Activated CD4-positive, alpha-beta T cell treated with anti-CD3 and anti-CD28 coated beads, Interleukin-2, amount 10 ng/mL, durations not matched to agents 7 days and 5 days (primary cell): ENCODE measurements around the gene CST7. TPM values are rescaled to one million over a fixed set of nuclear protein-coding genes. Genes with fewer than 3 reads are reported as not detected.

Experiments
- CTCF ChIA-PET: fragments of 350-600 bp; sonication (Branson Sonifier 250); formaldehyde crosslinking; loops from one replicate; lab custom pipeline; 2021; ENCODE audit warnings: antibody characterized with exemption; lab: Charles Lee
- POLR2A ChIA-PET: fragments of 350-600 bp; sonication (Branson Sonifier 250); formaldehyde crosslinking; loops from one replicate; lab custom pipeline; 2021; ENCODE audit warnings: antibody characterized with exemption; lab: Charles Lee
- DNase-seq: peaks from one replicate; pipeline ENCODE4 v3.0.0-alpha.2; 2020
- H3K27ac Mint-ChIP-seq: one replicate; pipeline ENCODE4 v1.8.0; 2021; ENCODE audit warnings: mild to moderate bottlenecking, moderate library complexity, mixed read lengths
- H3K27me3 Mint-ChIP-seq: one replicate; pipeline ENCODE4 v1.8.0; 2021; ENCODE audit warnings: mixed read lengths
- H3K36me3 Mint-ChIP-seq: one replicate; pipeline ENCODE4 v1.8.0; 2021; ENCODE audit warnings: low read depth, mixed read lengths
- H3K4me1 Mint-ChIP-seq: one replicate; pipeline ENCODE4 v1.8.0; 2021; ENCODE audit warnings: mixed read lengths
- H3K4me3 Mint-ChIP-seq: one replicate; pipeline ENCODE4 v1.8.0; 2021; ENCODE audit warnings: mild to moderate bottlenecking, moderate library complexity, mixed read lengths
- H3K9me3 Mint-ChIP-seq: one replicate; pipeline ENCODE4 v1.8.0; 2021; ENCODE audit warnings: mixed read lengths
- total RNA-seq, 2 experiments: library from RNA; stranded (reverse); gene quantifications; one replicate each; pipeline ENCODE4 v1.2.3, GENCODE V29; 2021

Gene CST7
- total RNA-seq, 2 experiments from 2014 or later: 25.9 to 26.7 TPM

- Mint-ChIP-seq H3K4me1 (peaks cover 52% of the 10 kb centered on the region), H3K27ac (peak overlapping the region; percentile 88), H3K27me3 (no peaks in the 10 kb centered on the region), H3K4me3 (no peak overlapping the region), H3K9me3 (no peaks in the 10 kb centered on the region), H3K36me3 (peaks cover 12% of the 10 kb centered on the region)
- CTCF ChIA-PET: interaction anchor here (0.7 to 2.5 kb wide), 6 partner anchors 9 to 341 kb away, joined by 3 to 10 read pairs (median 5); partner anchors contain the start of gene ACSS1
- POLR2A ChIA-PET: interaction anchor here (0.6 to 0.7 kb wide), 3 partner anchors 9 to 291 kb away, joined by 3 to 5 read pairs (median 3); no protein-coding TSS in a partner anchor
- peak; percentile 61 for DNase-seq
Observed at GRCh38 chr20:24955045-24955444, 6.0 kb downstream of the CST7 start.

- no peaks in the 10 kb centered on the region for H3K9me3 Mint-ChIP-seq
- peaks cover 49% of the 10 kb centered on the region for H3K4me1 Mint-ChIP-seq
- H3K27ac Mint-ChIP-seq: peak overlapping the region; percentile 88
- H3K36me3 Mint-ChIP-seq: peaks cover 14% of the 10 kb centered on the region
- ChIA-PET CTCF (interaction anchor here (1.1 kb wide), 1 partner anchor 340 kb away, joined by 6 read pairs; no protein-coding TSS in a partner anchor), POLR2A (no interaction called here)
- no peaks in the 10 kb centered on the region for H3K27me3 Mint-ChIP-seq
- H3K4me3 Mint-ChIP-seq: no peak overlapping the region
- peak; percentile 5 for DNase-seq
Observed at GRCh38 chr20:24956001-24956841, 7.2 kb downstream of the CST7 start.

GRCh38 chr20:24957326-24958016 is 8.4 kb downstream of the CST7 start:
- H3K9me3 Mint-ChIP-seq: no peaks in the 10 kb centered on the region
- ChIA-PET CTCF (interaction anchor here (0.6 kb wide), 1 partner anchor 70 kb away, joined by 3 read pairs; no protein-coding TSS in a partner anchor), POLR2A (no interaction called here)
- H3K4me3 Mint-ChIP-seq: no peak overlapping the region
- H3K27ac Mint-ChIP-seq: peak overlapping the region; percentile 41
- no peaks in the 10 kb centered on the region for H3K27me3 Mint-ChIP-seq
- peaks cover 21% of the 10 kb centered on the region for H3K36me3 Mint-ChIP-seq
- H3K4me1 Mint-ChIP-seq: peaks cover 40% of the 10 kb centered on the region
- DNase-seq: peak; percentile 3

GRCh38 chr20:24958506-24959385 is 9.7 kb downstream of the CST7 start:
- POLR2A ChIA-PET: no interaction called here
- Mint-ChIP-seq H3K27me3 (no peaks in the 10 kb centered on the region), H3K27ac (no peak overlapping the region), H3K4me3 (no peak overlapping the region), H3K36me3 (peaks cover 26% of the 10 kb centered on the region), H3K9me3 (no peaks in the 10 kb centered on the region), H3K4me1 (peaks cover 31% of the 10 kb centered on the region)
- CTCF ChIA-PET: no interaction called here
- DNase-seq: peak; percentile 4

- Mint-ChIP-seq H3K36me3 (peaks cover 25% of the 10 kb centered on the region), H3K27ac (no peak overlapping the region)
Observed at GRCh38 chr20:24959591-24960301, 10.7 kb downstream of the CST7 start.

GRCh38 chr20:24960302-24960801 is 11.3 kb downstream of the CST7 start:
- peaks cover 17% of the 10 kb centered on the region for H3K4me1 Mint-ChIP-seq
- H3K4me3 Mint-ChIP-seq: no peak overlapping the region
- H3K27me3 Mint-ChIP-seq: no peaks in the 10 kb centered on the region
- no peaks in the 10 kb centered on the region for H3K9me3 Mint-ChIP-seq
- peaks cover 25% of the 10 kb centered on the region for H3K36me3 Mint-ChIP-seq
- POLR2A ChIA-PET: no interaction called here
- CTCF ChIA-PET: interaction anchor here (1.0 to 1.3 kb wide), 2 partner anchors 10 to 22 kb away, joined by 3 read pairs; no protein-coding TSS in a partner anchor
- H3K27ac Mint-ChIP-seq: no peak overlapping the region
- DNase-seq: peak; percentile 4

More at GRCh38 chr20:24959591-24960301, 10.7 kb downstream of the CST7 start:
- no peaks in the 10 kb centered on the region for H3K9me3 Mint-ChIP-seq
- ChIA-PET CTCF (interaction anchor here (1.3 kb wide), 1 partner anchor 9 kb away, joined by 3 read pairs; no protein-coding TSS in a partner anchor), POLR2A (no interaction called here)
- peak; percentile 4 for DNase-seq
- no peaks in the 10 kb centered on the region for H3K27me3 Mint-ChIP-seq
- H3K4me3 Mint-ChIP-seq: no peak overlapping the region
- peaks cover 22% of the 10 kb centered on the region for H3K4me1 Mint-ChIP-seq

- no peak for DNase-seq
- POLR2A ChIA-PET: no interaction called here
- Mint-ChIP-seq H3K27me3 (no peaks in the 10 kb centered on the region), H3K4me3 (no peak overlapping the region), H3K4me1 (peaks cover 12% of the 10 kb centered on the region), H3K9me3 (no peaks in the 10 kb centered on the region), H3K27ac (peak overlapping the region; percentile 51), H3K36me3 (peaks cover 29% of the 10 kb centered on the region)
- CTCF ChIA-PET: interaction anchor here (0.9 to 1.4 kb wide), 4 partner anchors 11 to 43 kb away, joined by 3 to 4 read pairs (median 3); partner anchors contain the start of gene CST7
Observed at GRCh38 chr20:24960861-24961260, 11.8 kb downstream of the CST7 start.

- H3K4me1 Mint-ChIP-seq: peaks cover 6% of the 10 kb centered on the region
- H3K9me3 Mint-ChIP-seq: no peaks in the 10 kb centered on the region
- no peaks in the 10 kb centered on the region for H3K27me3 Mint-ChIP-seq
- CTCF ChIA-PET: interaction anchor here (0.9 to 1.4 kb wide), 4 partner anchors 11 to 44 kb away, joined by 3 to 4 read pairs (median 3); partner anchors contain the start of gene CST7
- POLR2A ChIA-PET: no interaction called here
- no peak overlapping the region for H3K4me3 Mint-ChIP-seq
- peaks cover 33% of the 10 kb centered on the region for H3K36me3 Mint-ChIP-seq
- DNase-seq: no peak
- peak overlapping the region; percentile 76 for H3K27ac Mint-ChIP-seq
Observed at GRCh38 chr20:24961384-24962181, 12.5 kb downstream of the CST7 start.

- Mint-ChIP-seq H3K9me3 (no peaks in the 10 kb centered on the region), H3K4me1 (peaks cover 6% of the 10 kb centered on the region), H3K27me3 (no peaks in the 10 kb centered on the region), H3K4me3 (no peak overlapping the region), H3K36me3 (peaks cover 33% of the 10 kb centered on the region), H3K27ac (peak overlapping the region; percentile 76)
- DNase-seq: no peak
- POLR2A ChIA-PET: no interaction called here
- CTCF ChIA-PET: interaction anchor here (1.4 kb wide), 1 partner anchor 44 kb away, joined by 3 read pairs; no protein-coding TSS in a partner anchor
Observed at GRCh38 chr20:24962182-24962492, 13.1 kb downstream of the CST7 start.

GRCh38 chr20:24962510-24962909 is 13.4 kb downstream of the CST7 start:
- no peak overlapping the region for H3K4me3 Mint-ChIP-seq
- no peak for DNase-seq
- peak overlapping the region; percentile 6 for H3K27ac Mint-ChIP-seq
- ChIA-PET CTCF (no interaction called here), POLR2A (no interaction called here)
- H3K4me1 Mint-ChIP-seq: peaks cover 6% of the 10 kb centered on the region
- H3K27me3 Mint-ChIP-seq: no peaks in the 10 kb centered on the region
- H3K36me3 Mint-ChIP-seq: peaks cover 36% of the 10 kb centered on the region
- no peaks in the 10 kb centered on the region for H3K9me3 Mint-ChIP-seq
